ENCODE measurements around the gene AMN1. TPM values are rescaled to one million over a fixed set of nuclear protein-coding genes. Genes with fewer than 3 reads are reported as not detected.

Gene AMN1
- total RNA-seq, 1 experiment from 2014 or later, result 9.6 TPM

DNA sequence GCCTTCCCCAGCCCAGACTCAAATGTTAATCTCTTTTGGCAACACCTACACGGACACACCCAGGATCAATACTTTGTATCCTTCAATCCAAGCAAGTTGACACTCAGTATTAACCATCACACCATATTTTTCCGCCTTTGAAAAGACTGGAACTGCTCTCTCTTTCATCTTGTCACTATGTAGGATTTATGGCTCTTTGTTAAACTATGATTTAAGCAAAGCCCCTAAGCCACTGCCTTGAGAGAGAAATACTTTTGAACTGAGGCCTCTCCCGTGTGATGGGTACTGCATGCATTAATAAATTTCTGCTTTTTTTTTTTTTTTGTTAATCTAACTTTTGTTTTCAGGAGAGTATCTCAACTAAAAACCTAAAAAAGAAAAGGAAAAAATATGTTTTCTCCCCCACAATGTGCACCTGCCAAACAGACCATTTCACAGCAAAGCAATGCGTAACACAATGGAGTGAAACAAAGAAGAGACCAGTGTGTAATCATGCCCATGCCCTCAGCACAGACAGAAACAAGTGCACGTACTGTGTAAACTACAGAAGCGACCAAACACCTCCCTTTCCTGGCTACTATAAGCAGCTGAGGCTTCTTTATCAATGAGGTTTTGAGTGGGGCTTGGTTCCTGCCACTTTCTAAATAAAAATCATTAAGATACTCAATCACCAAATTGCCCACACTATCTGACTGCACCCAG, 97.6 kb downstream of the AMN1 start:
- Mint-ChIP-seq H3K27ac (no peak overlapping the region; a peak in 1 of 7 replicates), H3K9me3 (no peaks in the 10 kb centered on the region), H3K36me3 (ENCODE audit: insufficient read depth in 1 of 3, low read depth in 3 of 3) (no peaks in the 10 kb centered on the region; a peak in 1 of 7 replicates), H3K4me1 (peaks cover 3 to 13% of the 10 kb centered on the region in 2 experiments; a peak in 3 of 4 replicates), H3K4me3 (no peak overlapping the region), H3K27me3 (ENCODE audit: low read depth) (no peaks in the 10 kb centered on the region; the same call in 1 of the 2 replicates)
- Histone ChIP-seq H4K8ac (replicated peaks; ENCODE audit: insufficient read length, low read depth, low read length) (no peak overlapping the region), H3K9ac (ENCODE audit: extremely low read depth, insufficient read length, low read length) (no peak overlapping the region), H3K18ac (ENCODE audit: insufficient read length, low read depth, low read length) (no peak overlapping the region), H2BK12ac (ENCODE audit: insufficient read length, low read depth, low read length) (no peak overlapping the region), H3K23me2 (ENCODE audit: insufficient read length, low read depth, low read length, poor library complexity, severe bottlenecking) (no peaks in the 10 kb centered on the region), H4K20me1 (ENCODE audit: control insufficient read depth, insufficient read depth, insufficient read length) (no peaks in the 10 kb centered on the region), H3K4me1 (ENCODE audit: insufficient read depth, low read length) (no peaks in the 10 kb centered on the region), H3K4me2 (ENCODE audit: insufficient read depth, insufficient read length, low read length) (no peak overlapping the region), H2AK5ac (ENCODE audit: insufficient read length, low read length) (no peak overlapping the region), H3K56ac (ENCODE audit: insufficient read length, low read depth, low read length) (no peak overlapping the region), H2BK5ac (ENCODE audit: insufficient read length, low read length) (no peak overlapping the region), H4K5ac (ENCODE audit: insufficient read length, low read depth, low read length) (no peak overlapping the region), H3K27ac (ENCODE audit: insufficient read length, low read depth, low read length) (no peak overlapping the region), H3K27me3 (ENCODE audit: insufficient read depth, low read length) (no peaks in the 10 kb centered on the region), H4K91ac (ENCODE audit: insufficient read length, low read depth, low read length) (no peak overlapping the region), H2BK120ac (ENCODE audit: low read depth, low read length, poor library complexity, severe bottlenecking) (no peak overlapping the region), H2BK15ac (ENCODE audit: low read depth, low read length) (no peak overlapping the region), H3K23ac (ENCODE audit: insufficient read length, low read depth, low read length) (no peak overlapping the region), H3K9me3 (ENCODE audit: control insufficient read depth, low read depth, low read length) (no peaks in the 10 kb centered on the region), H3K79me2 (ENCODE audit: insufficient read depth, low read length) (no peaks in the 10 kb centered on the region), H2AFZ (ENCODE audit: low read length) (no peak overlapping the region), H3T11ph (ENCODE audit: low read length) (no peak overlapping the region), H3K4ac (ENCODE audit: low read depth, low read length) (no peak overlapping the region), H3K79me1 (ENCODE audit: insufficient read depth, low read depth, low read length, poor library complexity, severe bottlenecking) (no peaks in the 10 kb centered on the region), H3K14ac (ENCODE audit: insufficient read depth, low read length) (no peak overlapping the region), H2BK20ac (ENCODE audit: low read depth, low read length, poor library complexity, severe bottlenecking) (no peak overlapping the region)
- TF ChIP-seq, protein P1, sequence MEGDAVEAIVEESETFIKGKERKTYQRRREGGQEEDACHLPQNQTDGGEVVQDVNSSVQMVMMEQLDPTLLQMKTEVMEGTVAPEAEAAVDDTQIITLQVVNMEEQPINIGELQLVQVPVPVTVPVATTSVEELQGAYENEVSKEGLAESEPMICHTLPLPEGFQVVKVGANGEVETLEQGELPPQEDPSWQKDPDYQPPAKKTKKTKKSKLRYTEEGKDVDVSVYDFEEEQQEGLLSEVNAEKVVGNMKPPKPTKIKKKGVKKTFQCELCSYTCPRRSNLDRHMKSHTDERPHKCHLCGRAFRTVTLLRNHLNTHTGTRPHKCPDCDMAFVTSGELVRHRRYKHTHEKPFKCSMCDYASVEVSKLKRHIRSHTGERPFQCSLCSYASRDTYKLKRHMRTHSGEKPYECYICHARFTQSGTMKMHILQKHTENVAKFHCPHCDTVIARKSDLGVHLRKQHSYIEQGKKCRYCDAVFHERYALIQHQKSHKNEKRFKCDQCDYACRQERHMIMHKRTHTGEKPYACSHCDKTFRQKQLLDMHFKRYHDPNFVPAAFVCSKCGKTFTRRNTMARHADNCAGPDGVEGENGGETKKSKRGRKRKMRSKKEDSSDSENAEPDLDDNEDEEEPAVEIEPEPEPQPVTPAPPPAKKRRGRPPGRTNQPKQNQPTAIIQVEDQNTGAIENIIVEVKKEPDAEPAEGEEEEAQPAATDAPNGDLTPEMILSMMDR (conservative IDR thresholded peaks at IDR 0.05), result no peak
- no peak for DNase-seq
- WGBS (ENCODE audit: extremely low coverage, insufficient read length, low lambda C conversion rate), result no CpG with 5 or more reads among the region's 6 CpGs

Measured in H9 (cell line).